GM21619 (cell line): ENCODE data around the gene ZBTB47.

ENCODE experiments used
- ATAC-seq: cut with Tn5 transposase; IDR thresholded peaks from one replicate; pipeline ENCODE4 v1.9.1; 2021; ENCODE audit not compliant: unreplicated experiment

Gene ZBTB47

GRCh38 chr3:42698216-42698910, 44.9 kb downstream of the ZBTB47 start:
- no peak for ATAC-seq

- no peak for ATAC-seq
Observed at GRCh38 chr3:42698911-42699230, 45.4 kb downstream of the ZBTB47 start.

- ATAC-seq, result no peak
Observed at GRCh38 chr3:42699511-42699971, 46.0 kb downstream of the ZBTB47 start.

GRCh38 chr3:42700366-42701288, 47.1 kb downstream of the ZBTB47 start:
- ATAC-seq, result no peak

- no peak for ATAC-seq
Observed at GRCh38 chr3:42701371-42702065, 48.0 kb downstream of the ZBTB47 start.

GRCh38 chr3:42702066-42702951, 48.8 kb downstream of the ZBTB47 start, which contains the start of gene HHATL:
TSS of gene HHATL (minus strand) at chr3:42702798. CDS start at chr3:42700826, 1,972 bp downstream.
- no peak for ATAC-seq

GRCh38 chr3:42702982-42703694, 49.6 kb downstream of the ZBTB47 start:
- ATAC-seq, result no peak

GRCh38 chr3:42703695-42704025, 50.2 kb downstream of the ZBTB47 start:
- no peak for ATAC-seq

- ATAC-seq, result no peak
Observed at GRCh38 chr3:42704136-42704841, 50.8 kb downstream of the ZBTB47 start.

GRCh38 chr3:42705058-42705767, 51.7 kb downstream of the ZBTB47 start:
- no peak for ATAC-seq

- ATAC-seq, result no peak
Observed at GRCh38 chr3:42705962-42706585, 52.6 kb downstream of the ZBTB47 start.

- no peak for ATAC-seq
Observed at GRCh38 chr3:42706721-42707619, 53.5 kb downstream of the ZBTB47 start.

- no peak for ATAC-seq
Observed at GRCh38 chr3:42707620-42708355, 54.3 kb downstream of the ZBTB47 start.

- no peak for ATAC-seq
Observed at GRCh38 chr3:42708611-42709151, 55.2 kb downstream of the ZBTB47 start.

- ATAC-seq, result no peak
Observed at GRCh38 chr3:42709621-42710020, 56.1 kb downstream of the ZBTB47 start.

GRCh38 chr3:42710323-42711021, 57.0 kb downstream of the ZBTB47 start:
- no peak for ATAC-seq
